Panc1 (cell line): ENCODE measurements around the gene BTG4. TPM values are rescaled to one million over a fixed set of nuclear protein-coding genes. Genes with fewer than 3 reads are reported as not detected.

Experiments used
- ATAC-seq: fragments of 200-7000 bp; cut with Tn5 transposase; 2 replicates; pipeline ENCODE4 v1.9.1; 2020; ENCODE audit warnings: mild to moderate bottlenecking, moderate library complexity
- BruUV-seq: library from RNA; stranded (reverse); fragments of 400-500 nt; replicated peaks from 2 replicates; lab custom pipeline; 2021; lab: Mats Ljungman, UMichigan
- CTCF ChIA-PET: fragments of 300-600 bp; sonication (Branson Sonifier 250); formaldehyde crosslinking; loops from one replicate; lab custom pipeline; 2022; ENCODE audit warnings: antibody characterized with exemption; lab: Charles Lee
- POLR2A ChIA-PET: fragments of 300-600 bp; sonication (Branson Sonifier 250); formaldehyde crosslinking; loops from one replicate; lab custom pipeline; 2022; ENCODE audit warnings: antibody characterized with exemption; lab: Charles Lee
- DNase-seq: peaks from one replicate; pipeline ENCODE4 v3.0.0-alpha.2; 2010; ENCODE audit warnings: low read depth, low spot score
- H3K27ac ChIP-seq: 2 replicates; pipeline ENCODE4 v1.5.1; 2011; ENCODE audit warnings: mild to moderate bottlenecking, low read length, inconsistent platforms
- H3K27me3 ChIP-seq: fragments of 200-500 bp; sonication (Bioruptor generic); 2 replicates; pipeline ENCODE4 v1.6.0; 2014; ENCODE audit warnings: low read length, inconsistent platforms; ENCODE audit not compliant: control insufficient read depth, insufficient read depth
- H3K36me3 ChIP-seq: fragments of 200-500 bp; sonication (Bioruptor generic); 2 replicates; pipeline ENCODE4 v1.5.1; 2014; ENCODE audit warnings: inconsistent platforms, mild to moderate bottlenecking, low read length, moderate library complexity; ENCODE audit not compliant: control insufficient read depth, insufficient read depth
- H3K4me1 ChIP-seq: 2 replicates; pipeline ENCODE4 v1.5.1; 2011; ENCODE audit warnings: inconsistent platforms, mild to moderate bottlenecking, low read length, moderate library complexity; ENCODE audit not compliant: control insufficient read depth, insufficient read depth
- H3K4me3 ChIP-seq, 2 experiments: 2 replicates each; pipeline ENCODE4 v1.5.1; 2011 to 2012; ENCODE audit warnings: low read depth in 2 of 2, low read length in 2 of 2, mild to moderate bottlenecking in 2 of 2, inconsistent platforms in 1 of 2, moderate library complexity in 1 of 2
- H3K9me3 ChIP-seq: fragments of 200-500 bp; sonication (Bioruptor generic); 2 replicates; pipeline ENCODE4 v1.5.1; 2014; ENCODE audit warnings: low read depth, mild to moderate bottlenecking, inconsistent platforms, low read length, moderate library complexity; ENCODE audit not compliant: control insufficient read depth, insufficient read depth
- CTCF ChIP-seq: fragments of 450-650 bp; IDR thresholded peaks from 2 replicates; pipeline ENCODE4 v1.5.1; 2017; ENCODE audit warnings: mild to moderate bottlenecking
- POLR2AphosphoS5 ChIP-seq: IDR thresholded peaks from 2 replicates; pipeline ENCODE4 v1.6.1; 2012; ENCODE audit warnings: mild to moderate bottlenecking, low read depth, low read length, moderate library complexity
- SIN3A ChIP-seq: IDR thresholded peaks from 2 replicates; pipeline ENCODE4 v1.6.1; 2012; ENCODE audit warnings: low read depth, mild to moderate bottlenecking, low read length, moderate library complexity, borderline replicate concordance; ENCODE audit not compliant: insufficient read depth
- TCF7L2 ChIP-seq: IDR thresholded peaks from 2 replicates; pipeline ENCODE4 v1.6.1; 2011; ENCODE audit warnings: mild to moderate bottlenecking, low read depth, low read length, inconsistent platforms
- in situ Hi-C: cut with HindIII; loops from 2 replicates; pipeline ENCODE4 v1.10.0; 2016; ENCODE audit warnings: low sequenced_read_pairs, low pct_unique_long_range_greater_than_20kb
- intact Hi-C: fragments of 100-400 bp; cut with micrococcal nuclease; formaldehyde crosslinking; loops from one replicate; pipeline ENCODE4 v1.10.0; 2022; ENCODE audit not compliant: unreplicated experiment
- total RNA-seq: library from RNA; stranded (reverse); gene quantifications from one replicate; pipeline ENCODE4 v1.2.1, GENCODE V29; 2021; ENCODE audit not compliant: unreplicated experiment
- TF ChIP-seq, protein P1 (sequence below), 2 experiments: IDR thresholded peaks; 2 replicates each; pipeline ENCODE4 v1.6.1; 2011 to 2012; ENCODE audit warnings: low read depth in 2 of 2, control low read depth in 1 of 2, low read length in 1 of 2, mild to moderate bottlenecking in 1 of 2, moderate library complexity in 1 of 2; ENCODE audit not compliant: insufficient read depth in 1 of 2

The BTG4 gene
- total RNA-seq, 1 experiment from 2014 or later = not detected

DNA sequence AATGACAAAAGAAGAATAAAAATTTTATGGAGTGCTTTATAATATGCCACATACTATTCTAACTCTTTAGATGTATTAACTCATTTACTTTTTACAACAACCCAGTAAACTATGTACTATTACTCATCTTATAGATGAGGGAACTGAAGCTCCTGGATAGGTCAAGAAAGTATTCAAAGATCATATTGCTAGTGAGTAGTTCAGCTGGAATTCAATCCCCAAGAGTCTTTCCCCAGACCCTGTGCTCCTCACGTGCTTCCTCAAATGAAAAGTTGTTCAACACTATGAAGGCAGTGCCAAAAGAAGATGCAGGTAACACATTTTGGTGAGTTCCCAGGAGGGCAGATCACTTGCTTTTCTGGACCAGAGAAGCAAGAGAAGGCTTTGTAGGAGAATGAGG lies 46.8 kb downstream of the BTG4 start:
- Histone ChIP-seq H3K4me3 (no peak overlapping the region), H3K27me3 (peaks cover 5% of the 10 kb centered on the region), H3K9me3 (no peaks in the 10 kb centered on the region), H3K36me3 (no peaks in the 10 kb centered on the region), H3K27ac (no peak overlapping the region), H3K4me1 (no peaks in the 10 kb centered on the region)
- ChIA-PET POLR2A (no interaction called here), CTCF (no interaction called here)
- no peak for DNase-seq
- intact Hi-C loops = no loop called here
- in situ Hi-C loops = no loop called here
- ATAC-seq = no peak
- TF ChIP-seq POLR2AphosphoS5 (no peak), SIN3A (no peak), CTCF (no peak), TCF7L2 (no peak)
- TF ChIP-seq, protein P1, sequence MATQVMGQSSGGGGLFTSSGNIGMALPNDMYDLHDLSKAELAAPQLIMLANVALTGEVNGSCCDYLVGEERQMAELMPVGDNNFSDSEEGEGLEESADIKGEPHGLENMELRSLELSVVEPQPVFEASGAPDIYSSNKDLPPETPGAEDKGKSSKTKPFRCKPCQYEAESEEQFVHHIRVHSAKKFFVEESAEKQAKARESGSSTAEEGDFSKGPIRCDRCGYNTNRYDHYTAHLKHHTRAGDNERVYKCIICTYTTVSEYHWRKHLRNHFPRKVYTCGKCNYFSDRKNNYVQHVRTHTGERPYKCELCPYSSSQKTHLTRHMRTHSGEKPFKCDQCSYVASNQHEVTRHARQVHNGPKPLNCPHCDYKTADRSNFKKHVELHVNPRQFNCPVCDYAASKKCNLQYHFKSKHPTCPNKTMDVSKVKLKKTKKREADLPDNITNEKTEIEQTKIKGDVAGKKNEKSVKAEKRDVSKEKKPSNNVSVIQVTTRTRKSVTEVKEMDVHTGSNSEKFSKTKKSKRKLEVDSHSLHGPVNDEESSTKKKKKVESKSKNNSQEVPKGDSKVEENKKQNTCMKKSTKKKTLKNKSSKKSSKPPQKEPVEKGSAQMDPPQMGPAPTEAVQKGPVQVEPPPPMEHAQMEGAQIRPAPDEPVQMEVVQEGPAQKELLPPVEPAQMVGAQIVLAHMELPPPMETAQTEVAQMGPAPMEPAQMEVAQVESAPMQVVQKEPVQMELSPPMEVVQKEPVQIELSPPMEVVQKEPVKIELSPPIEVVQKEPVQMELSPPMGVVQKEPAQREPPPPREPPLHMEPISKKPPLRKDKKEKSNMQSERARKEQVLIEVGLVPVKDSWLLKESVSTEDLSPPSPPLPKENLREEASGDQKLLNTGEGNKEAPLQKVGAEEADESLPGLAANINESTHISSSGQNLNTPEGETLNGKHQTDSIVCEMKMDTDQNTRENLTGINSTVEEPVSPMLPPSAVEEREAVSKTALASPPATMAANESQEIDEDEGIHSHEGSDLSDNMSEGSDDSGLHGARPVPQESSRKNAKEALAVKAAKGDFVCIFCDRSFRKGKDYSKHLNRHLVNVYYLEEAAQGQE (IDR thresholded peaks at IDR 0.05; ENCODE audit: insufficient read depth in 1 of 2, low read depth in 2 of 2, low read length in 1 of 2) = no peak
- no TSS peak for BruUV-seq

- Histone ChIP-seq H3K27me3 (peaks cover 8% of the 10 kb centered on the region), H3K9me3 (no peaks in the 10 kb centered on the region), H3K4me3 (no peak overlapping the region), H3K4me1 (no peaks in the 10 kb centered on the region), H3K27ac (no peak overlapping the region), H3K36me3 (no peaks in the 10 kb centered on the region)
- in situ Hi-C loops (no loop called here), intact Hi-C loops (no loop called here)
- TF ChIP-seq, protein P1 (IDR thresholded peaks at IDR 0.05; ENCODE audit: insufficient read depth in 1 of 2, low read depth in 2 of 2, low read length in 1 of 2) = no peak
- no peak for TF ChIP-seq CTCF
- TF ChIP-seq POLR2AphosphoS5 = no peak
- TF ChIP-seq SIN3A = no peak
- no peak for TF ChIP-seq TCF7L2
- ChIA-PET POLR2A (no interaction called here), CTCF (no interaction called here)
- no peak for ATAC-seq
- no TSS peak for BruUV-seq
- DNase-seq = no peak
These were observed 48.9 kb downstream of the BTG4 start for GRCh38 chr11:111463276-111463675.
